Uterus (tissue), 4 donors: ENCODE measurements around the gene TTLL10. TPM values are rescaled to one million over a fixed set of nuclear protein-coding genes. Genes with fewer than 3 reads are reported as not detected.

Experiments used
- DNase-seq, 2 donors: peaks; one replicate each; pipeline ENCODE4 v3.0.0-alpha.2; 2019 to 2020
- H3K27ac ChIP-seq, 2 donors: fragments of 200-600 bp; sonication (generic); 1 replicate in 1 of 2; 2 replicates in 1 of 2; pipeline ENCODE4 v1.5.1; 2016 to 2018
- H3K27me3 ChIP-seq, 2 donors: fragments of 200-600 bp; sonication (generic); one replicate each; pipeline ENCODE4 v1.5.1; 2018 to 2019; ENCODE audit warnings: control low read depth in 1 of 2
- H3K36me3 ChIP-seq, 2 donors: fragments of 200-600 bp; sonication (generic); one replicate each; pipeline ENCODE4 v1.5.1; 2019; ENCODE audit warnings: control low read depth in 1 of 2
- H3K4me1 ChIP-seq, 2 donors: fragments of 200-600 bp; sonication (generic); one replicate each; pipeline ENCODE4 v1.5.1; 2018 to 2019; ENCODE audit warnings: control low read depth in 1 of 2
- H3K4me3 ChIP-seq, 2 donors: fragments of 200-600 bp; sonication (generic); 1 replicate in 1 of 2; 2 replicates in 1 of 2; pipeline ENCODE4 v1.5.1; 2018 to 2019; ENCODE audit warnings: mild to moderate bottlenecking in 1 of 2
- H3K9me3 ChIP-seq, 2 donors: fragments of 200-600 bp; sonication (generic); one replicate each; pipeline ENCODE4 v1.5.1; 2019; ENCODE audit warnings: control low read depth in 1 of 2
- CTCF ChIP-seq, 4 experiments: fragments of 200-600 bp in 2 of 4; fragments of 450-650 bp in 2 of 4; sonication (generic) in 2 of 4; IDR thresholded peaks; one replicate each; pipeline ENCODE4 v1.5.1; 2016 to 2019; ENCODE audit warnings: antibody characterized with exemption in 4 of 4, mild to moderate bottlenecking in 2 of 4, moderate library complexity in 1 of 4
- POLR2A ChIP-seq, 2 donors: fragments of 450-650 bp; IDR thresholded peaks; one replicate each; pipeline ENCODE4 v1.6.1; 2016; ENCODE audit warnings: antibody characterized with exemption in 2 of 2, mild to moderate bottlenecking in 1 of 2, moderate library complexity in 1 of 2
- intact Hi-C: fragments of 100-400 bp; cut with DNase I; formaldehyde crosslinking; loops from one replicate; pipeline ENCODE4 v1.15.1; 2023; ENCODE audit warnings: low total_unique reads
- total RNA-seq, 4 donors: library from RNA; depleted of rRNA in 3 of 4; stranded (reverse); fragments of >200 nt in 3 of 4; gene quantifications; one replicate each; pipeline versions ENCODE4 v1.1.0 to v1.2.4, GENCODE V29; 2014 to 2023
- donor health status: DM: yes; HTN: yes; CAD: no.

Gene TTLL10
- total RNA-seq, 4 donors from 2014 or later = 0.35 to 0.51 TPM; not detected in 2

DNA sequence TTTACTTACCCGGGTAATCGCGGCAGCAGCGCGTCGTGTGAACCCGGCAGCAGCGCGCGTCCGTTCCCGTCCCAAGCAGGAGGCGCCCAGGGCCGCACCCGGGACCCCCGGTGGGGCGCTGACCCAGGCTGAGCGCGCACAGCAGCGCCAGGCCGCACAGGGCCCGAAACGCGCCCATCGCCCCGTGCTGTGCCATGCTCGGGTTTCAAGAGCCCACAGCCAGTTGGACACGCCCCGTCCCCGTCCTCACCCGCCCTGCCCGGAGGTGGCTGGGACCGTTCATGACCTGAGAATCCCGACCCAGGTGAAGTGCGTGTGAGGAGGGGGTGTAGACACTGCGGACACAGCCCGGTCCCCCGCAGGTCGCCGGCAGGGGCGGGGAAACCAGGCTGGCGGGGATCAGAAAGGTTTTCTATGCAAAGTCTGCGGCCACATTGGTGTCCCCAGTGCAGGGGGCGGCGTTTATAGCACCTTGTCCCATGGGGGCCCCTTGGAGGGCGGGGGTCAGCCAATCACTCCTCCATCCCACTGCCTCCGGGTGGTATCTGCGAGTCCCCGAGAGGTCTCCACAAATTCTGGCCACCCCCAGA lies 32.8 kb downstream of the TTLL10 start, which contains the start of gene TNFRSF18:
TSS of gene TNFRSF18 (minus strand) at position 217 of the 590 bp plus-strand sequence. CDS start at position 196, 21 bp downstream.
- no peak for TF ChIP-seq POLR2A (IDR thresholded peaks at IDR 0.05)
- no peak for TF ChIP-seq CTCF (IDR thresholded peaks at IDR 0.05)
- Histone ChIP-seq H3K4me3 (no peak within 1 kb of the TSS), H3K27ac (no peak within 1 kb of the TSS), H3K27me3 (peaks cover 0 to 4% of the 10 kb centered on the region in 2 donors), H3K4me1 (peaks cover 0 to 13% of the 10 kb centered on the region in 2 donors), H3K36me3 (no peaks in the 10 kb centered on the region), H3K9me3 (no peaks in the 10 kb centered on the region)
- no peak for DNase-seq
- intact Hi-C loops = no loop called here

GRCh38 chr1:1206966-1207531 lies 33.4 kb downstream of the TTLL10 start:
- Histone ChIP-seq H3K36me3 (no peaks in the 10 kb centered on the region), H3K4me3 (no peak overlapping the region), H3K27ac (no peak overlapping the region), H3K27me3 (peaks cover 0 to 4% of the 10 kb centered on the region in 2 donors), H3K4me1 (peaks cover 0 to 13% of the 10 kb centered on the region in 2 donors), H3K9me3 (no peaks in the 10 kb centered on the region)
- intact Hi-C loops = no loop called here
- no peak for DNase-seq
- TF ChIP-seq CTCF (IDR thresholded peaks at IDR 0.05) = no peak
- TF ChIP-seq POLR2A (IDR thresholded peaks at IDR 0.05) = no peak

- Histone ChIP-seq H3K36me3 (no peaks in the 10 kb centered on the region), H3K4me3 (no peak overlapping the region), H3K9me3 (no peaks in the 10 kb centered on the region), H3K27ac (no peak overlapping the region), H3K27me3 (peaks cover 0 to 4% of the 10 kb centered on the region in 2 donors), H3K4me1 (peaks cover 0 to 13% of the 10 kb centered on the region in 2 donors)
- DNase-seq = no peak
- intact Hi-C loops = no loop called here
- TF ChIP-seq CTCF (IDR thresholded peaks at IDR 0.05) (no peak), POLR2A (IDR thresholded peaks at IDR 0.05) (no peak)
These were observed 33.9 kb downstream of the TTLL10 start for GRCh38 chr1:1207571-1207892.

DNA sequence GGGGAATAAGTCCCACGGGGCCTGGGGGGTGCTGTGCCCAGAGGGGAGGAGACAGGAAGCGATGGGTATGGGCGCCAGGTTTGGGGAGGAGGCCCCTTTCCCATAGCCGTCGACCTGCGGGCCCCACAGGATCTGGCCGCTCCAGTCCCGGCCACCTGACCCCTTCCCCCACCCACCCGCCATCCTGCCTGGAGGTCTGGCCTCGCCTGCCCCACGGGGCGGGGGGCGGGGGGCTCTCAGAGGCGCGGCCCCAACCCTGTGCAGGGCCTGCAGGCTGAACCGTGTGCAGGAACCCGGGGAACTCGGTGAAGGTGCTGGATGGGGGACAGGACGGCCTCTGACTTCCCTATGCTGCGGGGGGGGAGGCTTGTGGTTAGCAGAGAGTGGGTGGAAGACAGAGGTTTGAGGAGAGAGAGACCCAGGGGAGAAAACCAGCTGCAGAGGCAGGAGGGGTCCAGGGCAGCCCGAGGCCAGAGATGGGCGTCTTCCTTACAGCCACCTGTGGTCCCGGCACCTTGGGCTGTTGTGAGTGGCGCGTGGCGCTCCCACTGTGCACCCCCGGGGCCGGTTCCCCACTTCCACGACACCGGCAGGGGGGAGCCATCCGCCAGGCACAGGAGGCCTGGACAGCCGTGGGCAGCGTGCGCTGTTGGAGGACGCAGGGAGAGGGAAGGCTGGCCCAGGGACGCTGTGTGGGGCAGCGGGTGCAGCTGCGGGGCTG lies 35.2 kb downstream of the TTLL10 start:
- DNase-seq = no peak
- Histone ChIP-seq H3K36me3 (no peaks in the 10 kb centered on the region), H3K27me3 (peaks cover 0 to 4% of the 10 kb centered on the region in 2 donors), H3K9me3 (no peaks in the 10 kb centered on the region), H3K4me3 (no peak overlapping the region), H3K4me1 (peaks cover 0 to 19% of the 10 kb centered on the region in 2 donors), H3K27ac (no peak overlapping the region)
- intact Hi-C loops = no loop called here
- TF ChIP-seq POLR2A (IDR thresholded peaks at IDR 0.05) = no peak
- TF ChIP-seq CTCF (IDR thresholded peaks at IDR 0.05) = no peak
